Left renal pelvis (tissue), 4 donors: ENCODE data around the gene TGIF1. TPM values are rescaled to one million over a fixed set of nuclear protein-coding genes. Genes with fewer than 3 reads are reported as not detected.
"Not testable (repeated sequence)": the region's sequence is repeated elsewhere in the genome, so short reads cannot be mapped to it uniquely, and the experiment has no call there.

Experiments used
- DNase-seq, 4 donors: peaks; one replicate each; pipeline ENCODE4 v3.0.0-alpha.2; 2013; ENCODE audit warnings: low read depth in 4 of 4, low spot score in 3 of 4
- polyA plus RNA-seq, 4 donors: library from polyadenylated mRNA; unstranded; fragments of 120-200 nt; gene quantifications; one replicate each; pipeline ENCODE4 v1.2.1, GENCODE V29; 2013; ENCODE audit not compliant: insufficient read length in 4 of 4

Gene TGIF1
- polyA plus RNA-seq, 4 donors = 68.6 to 97.4 (median 84.8) TPM

DNA sequence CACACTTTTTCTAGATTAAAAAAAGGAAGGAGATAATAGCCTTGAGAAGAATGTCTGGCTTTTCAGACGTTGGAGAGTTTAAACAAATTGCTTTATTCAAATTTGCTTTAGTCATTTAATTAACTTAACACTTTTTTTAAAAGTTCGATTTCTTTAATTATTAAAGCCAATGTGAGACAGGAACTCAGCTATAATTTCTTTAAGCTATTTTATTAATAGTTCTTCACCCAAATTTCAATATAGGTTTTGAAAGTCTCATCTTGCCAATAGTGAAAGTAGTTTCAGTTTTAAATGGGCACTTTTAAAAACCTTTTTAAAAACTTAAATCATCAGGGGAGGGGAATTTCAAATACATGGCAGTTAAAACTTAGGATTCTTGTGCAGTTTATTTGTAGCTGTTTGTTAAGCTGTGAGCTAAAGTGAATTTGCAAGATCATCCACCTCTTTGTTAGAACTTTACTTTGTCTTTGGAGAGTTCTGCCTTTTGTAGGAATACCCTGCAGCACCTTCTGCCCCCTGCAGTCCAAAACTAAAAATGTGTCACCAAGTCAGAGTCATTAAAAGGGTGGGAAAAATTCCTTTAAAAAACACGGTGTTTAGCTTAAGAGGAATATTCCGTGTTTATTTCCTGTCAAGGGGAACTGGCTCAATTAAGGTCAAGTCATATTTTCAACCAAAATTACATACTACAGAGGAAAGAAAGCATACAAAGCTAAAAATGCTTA is 4.6 kb downstream of the TGIF1 start:
- no peak for DNase-seq

DNA sequence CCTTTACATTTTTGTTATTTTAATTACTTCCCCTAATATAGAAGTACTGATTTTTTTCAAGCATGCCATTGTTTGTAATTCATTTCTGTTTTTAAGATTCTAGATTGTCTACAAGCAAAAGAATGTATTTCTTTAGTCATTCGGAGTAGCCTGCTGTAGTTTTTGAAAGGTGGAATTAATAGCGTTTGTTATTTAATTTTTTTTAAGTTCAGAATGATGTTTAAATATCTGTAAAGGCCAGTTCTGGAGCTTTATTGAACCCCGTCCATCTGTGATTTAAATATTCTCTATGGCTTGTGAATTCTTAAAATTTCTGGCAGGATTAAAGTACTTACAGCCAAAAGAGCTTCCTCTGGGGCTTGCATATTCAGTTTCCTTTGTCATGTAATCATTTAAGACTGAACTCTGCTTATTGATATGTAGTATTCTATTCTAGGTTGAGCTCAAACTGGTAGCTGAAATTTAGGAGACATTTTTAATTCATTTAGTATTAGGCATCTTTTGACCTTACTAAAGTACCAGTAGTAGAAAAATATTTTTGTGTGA is 5.2 kb downstream of the TGIF1 start:
- DNase-seq = no peak

DNA sequence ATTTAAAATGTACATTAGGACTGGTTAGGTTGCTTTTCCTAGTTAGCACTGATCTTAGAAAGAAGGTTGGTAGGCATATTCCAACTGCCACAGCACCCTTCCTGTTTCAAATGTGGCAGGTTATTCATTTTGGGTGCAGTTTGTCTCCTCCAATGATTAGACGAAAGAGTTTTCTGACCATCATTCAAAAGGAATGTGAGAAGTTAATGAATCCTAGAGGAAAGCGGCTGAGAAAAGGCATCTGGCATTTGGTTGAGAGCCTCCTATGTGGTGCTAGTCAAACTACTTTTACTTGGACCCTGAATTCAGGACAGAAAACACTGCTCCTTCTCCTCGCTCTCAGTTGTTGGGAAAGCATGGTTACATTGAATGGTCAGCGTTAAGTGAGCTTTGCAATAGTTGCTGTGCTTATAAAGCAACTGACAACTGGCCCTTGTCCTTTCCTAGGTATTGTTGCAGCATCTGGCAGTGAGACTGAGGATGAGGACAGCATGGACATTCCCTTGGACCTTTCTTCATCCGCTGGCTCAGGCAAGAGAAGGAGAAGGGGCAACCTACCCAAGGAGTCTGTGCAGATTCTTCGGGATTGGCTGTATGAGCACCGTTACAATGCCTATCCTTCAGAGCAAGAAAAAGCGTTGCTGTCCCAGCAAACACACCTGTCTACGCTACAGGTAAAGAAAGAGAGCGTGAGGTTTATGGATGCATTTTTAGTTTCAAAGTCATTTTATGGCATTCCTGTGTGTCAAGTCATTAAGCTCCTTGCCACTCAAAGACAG is 6.1 kb downstream of the TGIF1 start:
- DNase-seq = no peak

DNA sequence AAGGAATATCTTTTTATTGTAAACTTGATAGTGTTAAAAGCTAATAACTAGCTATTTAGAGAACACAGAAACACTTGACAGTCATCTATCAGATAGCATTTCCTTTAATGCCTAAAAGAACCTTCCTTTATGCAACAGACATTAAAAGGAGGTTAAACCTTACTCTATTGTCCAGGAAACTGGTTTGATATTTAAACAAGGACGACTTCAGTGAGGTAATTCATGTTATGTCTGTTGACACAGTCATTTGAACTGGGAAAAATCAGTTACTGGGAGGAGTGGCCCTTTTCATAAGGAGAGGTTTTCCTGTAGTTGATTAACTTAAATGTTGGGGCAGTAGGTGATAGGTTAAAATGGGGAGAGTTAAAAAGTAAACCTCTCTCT is 6.7 kb downstream of the TGIF1 start:
- no peak for DNase-seq

DNA sequence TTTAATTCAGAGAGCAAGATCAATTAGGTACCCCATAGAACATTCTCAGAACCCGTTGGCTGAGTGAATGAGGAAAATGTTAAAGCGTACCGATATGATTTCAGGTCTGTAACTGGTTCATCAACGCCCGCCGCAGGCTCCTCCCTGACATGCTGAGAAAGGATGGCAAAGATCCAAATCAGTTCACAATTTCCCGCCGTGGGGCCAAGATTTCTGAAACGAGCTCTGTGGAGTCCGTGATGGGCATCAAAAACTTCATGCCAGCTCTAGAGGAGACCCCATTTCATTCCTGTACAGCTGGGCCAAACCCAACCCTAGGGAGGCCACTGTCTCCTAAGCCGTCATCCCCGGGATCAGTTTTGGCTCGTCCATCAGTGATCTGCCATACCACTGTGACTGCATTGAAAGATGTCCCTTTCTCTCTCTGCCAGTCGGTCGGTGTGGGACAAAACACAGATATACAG is 7.3 kb downstream of the TGIF1 start:
- no peak for DNase-seq

DNA sequence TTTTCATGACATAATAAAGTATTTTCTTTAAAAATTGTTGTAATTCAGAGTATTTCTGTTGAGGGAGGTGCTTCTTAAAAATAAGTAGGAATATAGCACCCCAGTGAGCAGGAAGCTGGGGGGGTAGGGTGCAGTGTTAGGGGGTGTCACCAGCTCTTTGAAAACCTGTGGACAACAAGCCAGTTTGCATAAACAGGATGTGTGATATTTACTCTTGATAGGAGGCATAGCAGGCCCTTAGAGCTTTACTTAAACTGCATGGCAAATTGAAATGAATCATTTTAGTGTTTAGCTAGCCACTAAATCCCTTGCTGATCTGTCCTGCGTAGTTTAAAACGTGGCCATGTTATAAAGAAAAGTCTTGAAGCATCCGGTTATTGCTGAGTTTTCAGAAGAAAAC is 8.4 kb downstream of the TGIF1 start:
- DNase-seq = no peak

DNA sequence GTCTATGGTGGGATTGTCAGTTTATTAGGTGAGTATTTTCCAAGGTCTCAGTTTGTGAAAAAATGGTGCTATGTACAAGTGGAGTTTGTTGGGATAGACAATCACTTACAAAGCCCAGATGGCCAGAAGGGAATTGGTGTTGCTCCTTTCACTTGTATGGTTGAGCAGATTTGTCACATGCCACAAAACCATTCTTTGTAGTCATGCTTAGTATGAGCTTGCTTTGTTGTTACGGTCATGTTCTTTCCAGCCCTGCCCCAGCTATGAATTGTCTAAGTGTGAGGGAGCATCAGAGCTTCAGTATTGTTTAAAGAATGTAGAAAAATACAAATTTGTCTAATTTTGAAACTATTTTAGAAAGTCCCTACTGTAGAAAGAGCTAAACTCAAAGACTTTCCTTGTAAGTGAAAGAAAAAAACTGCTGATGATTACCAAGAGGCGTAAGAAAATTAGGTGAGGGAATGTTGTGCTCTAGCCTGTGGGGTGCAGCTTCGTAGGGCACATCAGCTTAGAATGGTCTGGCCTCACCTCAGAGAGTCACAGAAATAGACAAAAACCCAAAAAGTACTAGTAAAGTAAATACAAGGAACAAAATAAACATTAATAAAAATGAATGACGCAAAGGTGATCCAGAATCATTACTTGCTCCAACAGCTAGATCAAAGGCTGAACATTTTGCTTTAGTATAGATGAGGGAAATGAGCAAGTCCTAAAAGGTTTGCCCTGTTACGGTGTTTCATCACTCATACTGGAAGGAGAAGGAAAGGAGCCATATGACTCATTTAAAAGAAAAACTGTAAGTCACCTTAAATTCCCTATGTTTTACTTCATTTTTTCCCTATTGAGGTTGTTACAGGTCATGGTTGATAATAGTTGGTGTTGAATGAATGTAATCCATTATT is 9.2 kb downstream of the TGIF1 start:
- DNase-seq = no peak

DNA sequence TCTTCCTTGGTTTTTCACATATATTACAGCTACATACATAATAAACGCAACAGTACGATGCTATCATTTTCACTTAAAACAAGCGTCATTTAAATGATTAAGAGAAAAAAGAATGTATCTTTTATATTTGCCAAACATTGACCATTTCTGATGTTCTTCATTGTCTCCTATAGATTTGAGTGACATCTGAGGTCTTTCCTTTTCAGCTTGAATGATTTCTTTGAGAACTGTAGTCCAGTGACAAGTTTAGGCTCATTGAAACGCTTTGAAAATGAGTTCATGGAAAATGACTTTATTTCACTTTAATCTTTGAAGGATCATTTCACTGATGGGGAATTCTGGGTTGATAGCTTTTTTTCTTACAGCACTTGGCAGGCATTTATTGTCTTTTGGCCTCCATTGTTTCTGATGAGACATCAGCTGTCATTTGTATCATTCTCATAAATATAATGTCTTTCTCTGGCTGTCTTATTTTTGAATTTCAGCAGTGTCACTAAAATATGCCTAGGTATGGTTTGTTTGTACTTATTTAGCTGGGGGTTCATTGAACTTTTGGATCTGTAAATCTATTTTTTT is 10.9 kb downstream of the TGIF1 start:
- DNase-seq = no peak

DNA sequence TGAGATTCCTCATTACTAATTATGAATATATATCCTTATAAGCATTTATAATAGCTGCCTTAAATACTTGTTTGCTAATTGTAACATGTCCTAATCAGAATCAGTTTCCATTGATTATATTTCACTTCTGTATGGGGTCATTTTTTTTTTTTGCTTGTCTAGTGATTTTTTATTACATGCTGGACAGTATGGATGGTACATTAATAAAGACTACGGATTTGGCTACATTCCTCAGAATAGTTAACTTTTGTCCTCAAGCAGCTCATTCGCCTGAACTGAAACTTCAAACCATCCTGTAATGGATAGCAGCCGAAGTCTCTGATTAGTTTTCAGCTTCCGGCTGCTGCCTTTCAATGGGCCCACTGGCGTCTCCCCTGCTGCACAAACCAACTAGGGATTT is 11.7 kb downstream of the TGIF1 start:
- no peak for DNase-seq

DNA sequence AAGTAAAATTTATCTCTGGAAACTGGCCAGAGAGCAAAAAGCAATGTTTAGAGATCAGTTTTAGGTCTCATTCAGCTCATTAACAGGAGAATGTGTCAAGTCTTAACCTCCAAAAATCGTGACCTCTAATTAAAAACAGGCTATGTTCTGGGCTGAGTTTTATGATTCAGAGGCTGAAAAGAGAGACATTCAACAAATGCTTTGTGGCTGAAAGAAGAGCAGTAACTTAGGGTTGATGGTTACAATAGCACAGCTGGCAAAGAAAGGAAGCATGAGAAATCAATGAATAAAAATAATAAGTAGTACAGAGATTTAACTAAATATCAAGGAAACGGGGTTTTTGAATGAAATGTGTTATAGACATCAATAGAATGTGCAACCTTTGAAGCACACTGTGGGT is 13.1 kb downstream of the TGIF1 start:
- no peak for DNase-seq

DNA sequence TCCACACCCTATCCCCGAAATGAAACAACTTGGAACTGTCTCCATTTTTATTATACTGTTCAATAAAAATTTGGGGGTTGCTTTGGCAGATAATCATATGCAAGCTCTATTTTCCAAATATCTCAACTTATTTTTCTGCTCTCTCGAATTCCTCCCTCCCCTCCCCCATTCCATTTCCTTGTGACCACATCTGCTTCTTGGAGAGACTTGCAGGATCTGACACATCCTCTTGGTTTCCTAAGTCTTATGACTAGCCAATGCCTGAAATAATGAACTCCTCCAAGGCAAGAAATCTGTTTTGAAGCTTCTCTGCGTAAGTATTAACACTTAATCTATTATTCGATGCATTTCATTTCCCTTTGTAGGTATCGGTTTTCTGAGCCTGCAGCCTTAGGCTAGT is 16.1 kb downstream of the TGIF1 start:
- no peak for DNase-seq

DNA sequence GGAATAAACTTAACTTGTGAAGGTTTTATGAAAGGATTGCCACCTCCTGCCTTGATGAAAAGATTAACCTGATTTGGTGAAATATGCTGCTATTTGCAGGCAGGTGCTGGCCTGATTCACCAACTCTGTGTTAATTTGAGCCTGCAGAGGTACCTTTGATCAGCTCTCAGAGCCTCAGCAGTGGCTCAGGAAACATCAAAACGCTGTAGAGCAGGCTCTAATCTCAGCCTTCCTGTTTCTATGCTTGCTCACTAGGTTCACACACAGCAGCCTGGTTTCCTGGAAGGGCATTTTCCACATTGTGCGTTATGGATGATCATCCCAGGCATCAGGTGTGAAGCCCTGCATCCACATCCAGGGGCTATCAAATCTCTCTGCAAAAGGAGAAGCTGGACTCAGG is 16.9 kb downstream of the TGIF1 start:
- no peak for DNase-seq

DNA sequence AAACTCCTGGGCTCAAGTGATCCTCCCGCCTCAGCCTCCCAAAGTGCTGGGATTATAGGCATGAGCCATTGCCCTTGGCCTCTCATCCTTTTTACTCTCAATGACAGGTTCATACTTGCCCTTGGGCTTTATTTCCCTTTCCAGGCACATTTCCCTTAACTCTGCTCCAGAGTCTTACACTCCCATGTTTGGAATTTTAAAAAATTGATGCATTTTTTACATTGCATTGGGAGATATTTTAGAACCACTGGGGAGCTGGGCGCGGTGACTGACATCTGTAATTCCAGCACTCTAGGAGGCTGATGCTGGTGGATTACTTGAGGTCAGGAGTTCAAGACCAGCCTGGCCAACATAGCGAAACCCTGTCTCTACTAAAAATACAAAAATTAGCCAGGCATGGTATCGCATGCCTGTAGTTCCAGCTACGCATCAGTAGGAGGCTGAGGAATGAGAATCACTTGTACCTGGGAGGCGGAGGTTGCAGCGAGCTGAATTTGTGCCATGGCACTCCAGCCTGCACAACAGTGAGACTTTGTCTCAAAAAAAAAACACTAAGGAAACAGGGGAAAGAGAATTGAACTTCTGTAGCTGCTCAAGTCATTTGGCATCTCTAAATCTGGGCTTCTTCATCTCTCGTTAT is 18.2 kb downstream of the TGIF1 start:
- DNase-seq = no peak

DNA sequence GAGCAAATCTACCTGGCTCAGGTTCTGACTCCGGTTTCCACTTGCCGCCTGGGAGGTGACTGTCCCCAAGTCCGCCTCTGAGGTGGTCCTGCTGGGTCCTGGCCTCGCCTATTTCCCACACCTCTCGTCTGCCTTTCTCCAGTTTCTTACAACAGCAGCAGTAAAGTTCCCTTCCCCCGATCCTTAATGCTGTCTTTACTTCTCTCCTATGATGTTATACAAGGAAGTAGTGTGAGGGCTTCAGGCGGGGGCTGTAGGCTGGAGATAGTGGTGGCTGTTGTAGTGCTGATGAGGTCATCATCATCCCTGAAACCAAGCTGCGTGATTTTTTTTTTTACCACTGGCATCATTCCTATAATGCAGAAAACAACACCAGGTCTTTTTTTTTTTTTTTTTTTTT is 18.9 kb downstream of the TGIF1 start:
- no peak for DNase-seq

DNA sequence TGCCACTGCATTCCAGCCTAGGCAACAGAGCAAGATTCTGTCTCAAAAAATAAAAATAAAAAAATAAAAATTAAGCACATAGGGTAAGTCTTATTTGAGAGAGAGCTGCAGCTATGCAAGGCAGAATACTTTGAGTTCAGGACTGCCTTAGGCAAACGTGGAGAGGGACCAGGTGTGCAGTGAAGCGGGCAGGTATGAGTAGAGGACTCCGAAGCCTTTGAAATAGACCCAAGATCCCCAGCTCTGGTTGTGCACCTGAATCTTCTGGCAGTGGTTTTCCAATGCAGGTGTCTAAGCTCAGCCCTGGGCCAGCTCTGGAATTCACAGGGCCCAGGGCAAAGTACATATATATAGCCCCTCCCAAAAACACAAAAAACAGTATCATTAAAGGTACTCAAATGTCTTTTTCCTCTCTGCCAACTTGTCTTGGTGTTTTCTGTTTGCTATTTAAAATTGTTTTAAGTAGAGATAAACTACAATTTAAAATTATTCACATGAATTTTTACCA is 21.2 kb downstream of the TGIF1 start:
- DNase-seq = no peak

DNA sequence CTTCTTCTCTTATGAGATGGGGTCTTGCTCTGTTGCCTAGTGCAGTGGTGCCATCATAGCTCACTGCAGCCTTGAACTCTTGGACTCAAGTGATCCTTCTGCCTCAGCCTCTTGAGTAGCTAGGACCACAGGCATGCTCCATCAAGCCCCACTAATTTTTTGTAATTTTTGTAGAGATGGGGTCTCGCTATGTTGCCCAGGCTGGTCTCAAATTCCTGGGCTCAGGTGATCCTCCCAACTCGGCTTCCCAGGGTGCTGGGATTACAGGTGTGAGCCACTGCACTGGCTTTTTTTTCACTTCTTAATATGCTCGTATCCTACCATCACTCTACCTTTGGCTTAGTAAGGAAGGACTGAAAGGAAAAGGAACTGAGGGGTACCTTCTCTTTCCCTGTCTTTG is 22.1 kb downstream of the TGIF1 start:
- not testable (repeated sequence) for DNase-seq

DNA sequence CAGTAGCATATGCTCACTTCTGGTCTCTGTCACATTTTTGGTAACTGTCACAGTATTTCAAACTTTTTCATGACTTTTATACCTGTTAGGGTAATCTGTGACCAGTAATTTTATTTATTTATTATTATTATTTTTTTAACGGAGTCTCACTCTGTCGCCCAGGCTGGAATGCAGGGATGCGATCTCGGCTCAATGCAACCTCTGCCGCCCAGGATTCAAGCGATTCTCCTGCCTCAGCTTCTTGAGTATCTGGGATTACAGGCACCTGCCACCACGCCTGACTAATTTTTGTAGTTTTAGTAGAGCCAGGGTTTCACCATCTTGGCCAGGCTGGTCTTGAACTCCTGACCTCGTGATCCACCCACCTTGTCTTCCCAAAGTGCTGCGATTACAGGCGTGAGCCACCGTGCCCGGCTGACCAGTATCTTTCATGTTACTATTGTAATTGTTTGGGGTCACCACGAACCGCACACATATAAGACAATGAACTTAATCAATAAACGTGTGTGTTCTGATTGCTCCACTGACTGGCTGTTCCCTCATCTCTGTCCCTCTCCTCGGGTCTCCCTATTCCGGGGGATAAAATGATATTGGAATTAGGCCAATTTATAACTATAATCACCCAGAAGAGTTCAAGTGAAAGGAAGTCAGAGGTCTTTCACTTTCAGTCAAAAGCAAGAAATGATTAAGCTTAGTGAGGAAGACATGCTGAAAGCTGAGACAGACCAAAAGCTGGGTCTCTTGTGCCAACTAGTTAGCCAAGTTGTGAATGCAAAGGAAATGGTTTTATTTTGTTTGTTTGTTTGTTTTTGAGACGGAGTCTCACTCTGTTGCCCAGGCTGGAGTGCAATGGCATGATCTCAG is 22.9 kb downstream of the TGIF1 start:
- no peak for DNase-seq

DNA sequence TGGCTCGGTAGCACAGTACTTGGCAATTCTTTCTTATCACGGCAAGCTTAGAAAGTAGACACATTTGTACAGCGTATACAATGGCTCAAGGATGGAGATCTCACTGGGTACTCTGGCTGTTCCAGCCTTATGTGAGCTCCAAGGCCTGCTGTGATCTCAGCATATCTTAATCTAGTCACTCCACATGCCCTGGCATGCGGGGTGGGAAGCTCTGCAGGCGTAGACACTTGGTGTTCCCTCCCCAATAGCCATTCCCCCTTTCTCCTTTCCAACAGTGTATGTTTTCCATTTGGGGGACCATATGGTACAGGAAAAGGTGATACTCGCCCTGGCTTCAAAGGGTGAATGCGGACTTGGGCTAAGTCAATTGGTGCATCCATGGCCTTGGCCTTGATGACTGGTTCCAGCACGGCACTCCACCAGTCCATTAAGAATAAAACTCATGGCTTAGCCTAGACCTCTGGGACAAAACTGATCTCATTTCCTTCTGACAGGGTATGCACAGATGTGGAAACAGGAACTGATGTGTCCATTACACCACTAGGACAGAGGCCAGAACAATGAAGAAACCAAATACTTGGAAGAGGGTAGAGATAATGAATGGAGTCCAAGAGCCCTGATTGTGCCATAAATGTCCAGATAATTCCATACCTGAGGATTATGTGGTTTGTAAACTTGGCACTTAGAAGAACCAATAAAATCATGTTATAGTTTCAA is 28.4 kb downstream of the TGIF1 start:
- no peak for DNase-seq
